HCEC 1CT (cell line): Measurements from ENCODE around the gene PSD.

Source experiments
- DNase-seq: peaks from one replicate; pipeline ENCODE4 v3.0.0-alpha.2; 2017

PSD gene

DNA sequence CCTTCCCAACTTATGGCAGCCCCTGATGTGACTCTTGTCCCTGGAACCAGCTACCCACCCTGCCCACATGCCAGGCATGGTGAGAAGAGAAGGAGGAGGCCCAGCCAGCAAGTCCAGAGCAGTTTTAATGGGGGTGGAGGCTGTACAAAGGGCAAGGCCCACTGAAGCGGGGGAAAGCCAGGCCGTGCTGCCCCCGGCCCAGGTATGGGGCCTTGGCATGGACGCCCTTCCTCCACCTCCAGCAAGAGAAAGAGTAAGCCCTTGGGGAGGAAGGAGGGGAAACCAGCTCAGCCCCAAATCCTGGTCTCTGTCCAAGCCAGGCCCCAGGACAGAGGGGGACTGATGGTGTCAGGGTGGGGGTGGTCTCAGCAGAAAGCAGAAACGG is 16.1 kb downstream of the PSD start:
- no peak for DNase-seq

DNA sequence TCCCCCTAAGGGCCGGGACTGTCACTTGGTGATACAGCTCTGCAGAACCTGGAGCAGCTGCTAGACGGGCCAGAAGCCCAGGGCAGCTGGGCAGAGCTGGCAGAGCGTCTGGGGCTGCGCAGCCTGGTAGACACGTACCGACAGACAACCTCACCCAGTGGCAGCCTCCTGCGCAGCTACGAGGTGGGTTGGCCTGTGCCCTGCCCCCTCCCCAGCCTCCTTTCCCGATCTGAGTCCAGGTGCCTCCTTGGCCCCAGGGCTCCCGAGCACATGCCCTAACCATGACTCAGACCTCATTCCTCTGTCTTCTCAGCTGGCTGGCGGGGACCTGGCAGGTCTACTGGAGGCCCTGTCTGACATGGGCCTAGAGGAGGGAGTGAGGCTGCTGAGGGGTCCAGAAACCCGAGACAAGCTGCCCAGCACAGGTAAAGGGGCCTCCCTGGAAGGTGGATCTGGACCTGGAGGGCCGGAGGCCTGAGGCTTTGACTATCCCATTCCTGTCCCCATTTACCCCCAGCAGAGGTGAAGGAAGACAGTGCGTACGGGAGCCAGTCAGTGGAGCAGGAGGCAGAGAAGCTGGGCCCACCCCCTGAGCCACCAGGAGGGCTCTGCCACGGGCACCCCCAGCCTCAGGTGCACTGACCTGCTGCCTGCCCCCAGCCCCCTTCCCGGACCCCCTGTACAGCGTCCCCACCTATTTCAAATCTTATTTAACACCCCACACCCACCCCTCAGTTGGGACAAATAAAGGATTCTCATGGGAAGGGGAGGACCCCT is 16.7 kb downstream of the PSD start:
- peak; percentile 58 for DNase-seq

DNA sequence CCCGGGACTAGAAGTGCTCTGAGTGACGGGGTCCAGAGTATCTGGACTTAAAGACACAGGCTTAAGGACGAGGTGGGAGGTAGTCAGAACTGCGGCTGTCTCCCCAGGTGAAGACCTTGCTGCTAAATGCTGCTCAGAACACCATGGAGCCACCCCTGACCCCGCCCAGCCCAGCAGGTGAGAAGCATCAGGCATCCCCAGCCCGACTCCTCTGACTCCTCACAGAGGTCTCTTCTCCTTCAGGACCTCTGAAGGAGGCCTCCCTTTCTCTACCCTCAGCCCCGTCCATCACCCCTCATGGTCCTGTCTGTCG is 17.3 kb downstream of the PSD start:
- DNase-seq: no peak

DNA sequence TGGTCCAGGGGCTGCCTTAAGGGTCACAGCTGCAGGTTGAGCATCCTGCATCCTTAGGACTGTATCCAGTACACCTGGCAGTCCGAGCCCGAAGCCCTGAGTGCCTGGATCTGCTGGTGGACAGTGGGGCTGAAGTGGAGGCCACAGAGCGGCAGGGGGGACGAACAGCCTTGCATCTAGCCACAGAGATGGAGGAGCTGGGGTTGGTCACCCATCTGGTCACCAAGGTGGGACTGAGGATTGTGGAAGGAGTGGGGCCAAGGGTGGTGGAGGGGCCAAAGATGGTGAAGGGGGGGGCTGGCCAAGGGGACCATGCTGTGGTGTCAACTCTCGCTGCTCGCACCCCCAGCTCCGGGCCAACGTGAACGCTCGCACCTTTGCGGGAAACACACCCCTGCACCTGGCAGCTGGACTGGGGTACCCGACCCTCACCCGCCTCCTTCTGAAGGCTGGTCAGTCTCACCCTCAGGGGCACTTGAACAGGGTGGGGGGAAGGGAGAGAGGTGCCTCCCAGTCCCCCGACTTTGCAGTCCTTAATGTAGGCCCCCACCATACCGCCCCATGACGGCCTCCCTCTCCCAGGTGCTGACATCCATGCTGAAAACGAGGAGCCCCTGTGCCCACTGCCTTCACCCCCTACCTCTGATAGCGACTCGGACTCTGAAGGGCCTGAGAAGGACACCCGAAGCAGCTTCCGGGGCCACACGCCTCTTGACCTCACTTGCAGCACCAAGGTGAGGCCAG is 17.8 kb downstream of the PSD start:
- no peak for DNase-seq

DNA sequence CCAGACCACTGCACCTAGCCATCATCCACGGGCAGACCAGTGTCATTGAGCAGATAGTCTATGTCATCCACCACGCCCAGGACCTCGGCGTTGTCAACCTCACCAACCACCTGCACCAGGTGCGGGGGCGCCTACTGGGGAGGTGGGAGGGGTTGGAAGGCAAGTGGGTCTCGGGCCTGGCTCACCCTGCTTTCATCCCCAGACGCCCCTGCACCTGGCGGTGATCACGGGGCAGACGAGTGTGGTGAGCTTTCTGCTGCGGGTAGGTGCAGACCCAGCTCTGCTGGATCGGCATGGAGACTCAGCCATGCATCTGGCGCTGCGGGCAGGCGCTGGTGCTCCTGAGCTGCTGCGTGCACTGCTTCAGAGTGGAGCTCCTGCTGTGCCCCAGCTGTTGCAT is 18.5 kb downstream of the PSD start:
- DNase-seq: no peak

DNA sequence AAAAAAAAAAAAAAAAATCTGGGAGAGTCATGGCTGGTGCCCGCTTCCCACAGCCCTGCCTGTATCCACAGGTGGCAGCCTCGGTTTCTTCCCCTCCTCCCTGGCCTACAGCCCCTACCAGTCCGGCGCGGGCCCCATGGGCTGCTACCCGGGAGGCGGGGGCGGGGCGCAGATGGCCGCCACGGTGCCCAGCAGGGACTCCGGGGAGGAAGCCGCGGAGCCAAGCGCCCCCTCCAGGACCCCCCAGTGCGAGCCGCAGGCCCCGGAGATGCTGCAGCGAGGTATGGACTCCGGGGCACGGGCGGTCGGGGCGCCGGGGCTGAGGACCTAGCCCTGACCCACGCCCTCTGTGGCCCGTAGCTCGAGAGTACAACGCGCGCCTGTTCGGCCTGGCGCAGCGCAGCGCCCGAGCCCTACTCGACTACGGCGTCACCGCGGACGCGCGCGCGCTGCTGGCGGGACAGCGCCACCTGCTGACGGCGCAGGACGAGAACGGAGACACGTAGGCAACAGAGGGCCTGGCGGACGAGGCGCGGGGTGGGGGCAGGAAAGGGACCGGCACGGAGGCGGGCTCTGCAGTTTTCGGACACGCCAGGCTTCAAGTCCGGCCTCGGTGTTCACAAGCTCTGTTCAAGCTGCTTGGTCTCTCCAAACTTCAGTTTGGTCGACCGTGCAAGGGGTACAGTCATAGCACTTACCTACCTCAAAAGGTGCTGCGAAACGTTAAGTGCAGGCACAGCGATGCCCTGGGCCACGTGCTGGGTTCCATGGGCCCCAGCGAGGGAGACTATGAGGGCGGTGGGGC is 19.2 kb downstream of the PSD start:
- DNase-seq: peak; percentile 86

DNA sequence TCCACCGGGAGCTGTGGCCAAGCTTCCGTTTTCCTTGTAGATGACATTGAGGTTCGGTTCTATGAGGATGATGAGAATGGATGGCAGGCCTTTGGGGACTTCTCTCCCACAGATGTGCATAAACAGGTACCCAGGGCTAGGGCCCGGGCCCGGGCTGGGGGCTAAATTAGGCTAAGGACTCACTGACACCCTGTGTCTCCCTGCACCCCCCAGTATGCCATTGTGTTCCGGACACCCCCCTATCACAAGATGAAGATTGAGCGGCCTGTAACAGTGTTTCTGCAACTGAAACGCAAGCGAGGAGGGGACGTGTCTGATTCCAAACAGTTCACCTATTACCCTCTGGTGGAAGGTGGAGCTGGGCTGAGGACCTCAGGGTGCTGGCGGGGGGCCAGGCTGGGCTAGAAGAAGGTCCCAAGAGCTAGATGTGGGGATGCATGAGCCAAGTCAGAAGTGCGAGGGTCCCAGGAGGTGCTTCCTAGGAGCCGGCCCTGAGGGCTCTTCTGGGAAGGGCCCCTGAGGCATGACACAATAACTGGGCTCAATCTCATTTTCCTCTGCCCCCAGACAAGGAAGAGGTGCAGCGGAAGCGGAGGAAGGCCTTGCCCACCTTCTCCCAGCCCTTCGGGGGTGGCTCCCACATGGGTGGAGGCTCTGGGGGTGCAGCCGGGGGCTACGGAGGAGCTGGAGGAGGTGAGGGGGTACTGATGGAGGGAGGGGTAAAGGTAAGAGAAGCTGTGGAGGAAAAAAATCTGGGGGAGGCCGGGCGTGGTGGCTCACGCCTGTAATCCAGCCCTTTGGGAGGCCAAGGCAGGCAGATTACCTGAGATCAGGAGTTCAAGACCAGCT is 20.2 kb downstream of the PSD start:
- no peak for DNase-seq

DNA sequence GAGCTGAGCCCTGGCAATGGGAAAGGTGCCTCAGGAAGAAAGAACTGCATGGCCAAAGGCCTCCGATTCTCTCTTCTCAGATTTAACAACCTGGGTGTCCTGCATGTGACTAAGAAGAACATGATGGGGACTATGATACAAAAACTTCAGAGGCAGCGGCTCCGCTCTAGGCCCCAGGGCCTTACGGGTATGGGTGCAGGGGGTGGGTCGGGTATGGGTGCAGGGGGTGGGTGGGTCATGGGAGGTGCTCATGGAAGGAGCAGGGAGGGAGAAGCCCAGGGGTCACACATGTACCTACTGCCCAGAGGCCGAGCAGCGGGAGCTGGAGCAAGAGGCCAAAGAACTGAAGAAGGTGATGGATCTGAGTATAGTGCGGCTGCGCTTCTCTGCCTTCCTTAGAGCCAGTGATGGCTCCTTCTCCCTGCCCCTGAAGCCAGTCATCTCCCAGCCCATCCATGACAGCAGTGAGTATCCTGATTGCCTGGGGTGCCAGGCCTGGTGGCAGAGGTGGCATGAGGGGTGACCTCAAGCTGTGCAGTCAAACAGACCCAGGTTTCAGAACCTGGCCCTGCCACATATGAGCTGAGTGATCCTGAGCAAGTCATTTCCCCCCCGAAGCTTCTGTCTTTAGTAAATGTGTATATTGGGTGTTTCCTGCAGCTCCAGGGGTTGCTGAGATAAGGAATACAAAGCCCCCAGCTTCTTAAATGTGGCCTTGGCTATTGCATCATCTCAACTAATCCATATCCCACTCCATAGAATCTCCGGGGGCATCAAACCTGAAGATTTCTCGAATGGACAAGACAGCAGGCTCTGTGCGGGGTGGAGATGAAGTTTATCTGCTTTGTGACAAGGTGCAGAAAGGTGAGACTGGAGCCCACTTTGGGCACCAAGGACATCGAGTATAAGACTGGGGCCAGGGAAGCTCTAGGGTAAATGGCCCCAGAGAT is 21.1 kb downstream of the PSD start:
- no peak for DNase-seq

DNA sequence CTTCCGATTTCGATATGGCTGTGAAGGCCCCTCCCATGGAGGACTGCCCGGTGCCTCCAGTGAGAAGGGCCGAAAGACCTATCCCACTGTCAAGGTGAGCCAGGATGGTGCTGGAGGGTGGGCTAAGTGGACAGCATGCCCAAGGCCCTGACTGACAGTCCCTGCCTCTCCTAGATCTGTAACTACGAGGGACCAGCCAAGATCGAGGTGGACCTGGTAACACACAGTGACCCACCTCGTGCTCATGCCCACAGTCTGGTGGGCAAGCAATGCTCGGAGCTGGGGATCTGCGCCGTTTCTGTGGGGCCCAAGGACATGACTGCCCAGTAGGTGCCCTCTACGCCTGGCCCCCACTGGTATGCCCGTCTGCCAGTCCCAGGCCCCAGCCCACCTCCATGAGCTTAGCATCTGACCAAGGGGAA is 21.8 kb downstream of the PSD start:
- no peak for DNase-seq

DNA sequence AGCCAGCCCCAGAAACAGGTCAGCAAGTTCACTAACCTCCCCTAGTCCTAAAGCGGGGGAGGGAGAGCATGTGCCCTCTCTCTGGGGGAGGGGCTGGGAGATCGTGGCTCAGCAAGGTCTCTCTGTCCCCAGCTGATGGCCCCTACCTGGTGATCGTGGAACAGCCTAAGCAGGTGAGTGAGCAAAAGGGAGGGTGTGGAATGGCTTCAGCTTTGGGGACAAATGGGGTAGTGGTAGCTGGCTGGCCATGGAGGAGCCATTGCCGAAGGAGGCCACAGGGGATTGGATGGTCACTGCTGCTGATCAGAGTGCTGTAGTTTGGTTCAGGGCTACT is 22.3 kb downstream of the PSD start:
- no peak for DNase-seq

DNA sequence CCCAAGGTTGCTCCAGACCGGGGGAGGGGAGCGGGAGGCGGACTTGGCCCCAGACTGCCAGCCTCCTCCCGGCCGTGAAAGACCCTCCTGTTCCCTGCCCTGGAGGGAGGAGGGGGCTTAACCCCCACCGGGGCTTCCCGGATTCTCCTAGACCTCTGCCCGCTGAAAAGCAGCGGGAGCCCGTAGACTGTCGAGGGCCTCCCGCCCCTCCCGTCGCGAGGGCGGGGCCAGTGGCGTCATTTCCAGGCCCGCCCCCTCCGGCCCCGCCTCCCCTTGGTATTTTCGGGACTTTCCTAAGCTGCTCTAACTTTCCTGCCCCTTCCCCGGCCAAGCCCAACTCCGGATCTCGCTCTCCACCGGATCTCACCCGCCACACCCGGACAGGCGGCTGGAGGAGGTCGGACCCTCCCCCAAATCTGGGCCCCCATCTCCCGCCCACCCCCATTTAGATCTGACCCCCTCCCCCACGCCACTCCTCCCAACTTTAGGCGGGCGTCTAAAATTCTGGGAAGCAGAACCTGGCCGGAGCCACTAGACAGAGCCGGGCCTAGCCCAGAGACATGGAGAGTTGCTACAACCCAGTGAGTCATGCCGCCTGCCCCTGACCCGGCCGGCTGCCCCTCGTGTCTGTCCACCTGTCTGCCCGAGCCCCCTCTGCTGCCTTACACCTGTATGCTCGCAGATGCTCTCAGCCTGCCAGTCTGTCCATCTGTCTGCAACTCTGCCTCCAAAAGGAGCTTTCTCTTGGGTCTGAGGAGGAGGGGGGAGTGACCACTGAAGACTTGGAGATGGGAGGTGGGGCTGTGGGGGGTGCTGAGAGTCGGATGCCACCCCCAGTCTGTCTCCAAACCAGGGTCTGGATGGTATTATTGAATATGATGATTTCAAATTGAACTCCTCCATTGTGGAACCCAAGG is 22.9 kb downstream of the PSD start, which contains the start of gene NFKB2:
Gene NFKB2 (plus strand): TSS at position 306 of the 917 bp plus-strand sequence. CDS start 255 bp downstream, at position 561.
- DNase-seq: peak; percentile 78

DNA sequence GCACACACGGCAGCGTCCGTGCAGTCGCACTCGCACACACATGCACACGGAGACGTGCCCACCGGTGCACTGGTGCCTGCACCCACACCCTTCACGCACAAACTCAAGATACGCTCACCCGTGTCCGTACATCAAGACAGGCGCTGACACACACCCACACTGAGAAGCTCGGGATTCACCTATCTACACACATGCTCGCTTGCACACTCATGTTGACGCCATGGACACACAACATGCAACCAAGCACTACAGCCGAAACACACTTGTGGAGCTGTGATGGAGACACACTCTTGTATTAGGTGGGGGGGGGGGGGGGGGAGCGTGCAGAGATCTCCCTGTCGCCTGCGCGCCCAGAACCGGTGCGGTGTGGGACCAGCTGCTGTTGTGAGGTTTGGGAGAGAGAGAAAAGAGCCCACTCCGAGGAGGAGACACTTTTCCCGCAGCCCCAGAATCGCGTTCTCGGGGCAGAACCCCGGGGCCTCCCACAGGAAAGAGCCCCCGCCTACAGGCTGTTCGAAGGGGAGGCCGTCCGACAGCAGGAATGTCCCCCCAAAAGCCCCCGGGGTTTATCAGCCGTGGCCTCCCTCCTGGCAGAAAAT is 23.7 kb downstream of the PSD start:
- DNase-seq: peak; percentile 9

DNA sequence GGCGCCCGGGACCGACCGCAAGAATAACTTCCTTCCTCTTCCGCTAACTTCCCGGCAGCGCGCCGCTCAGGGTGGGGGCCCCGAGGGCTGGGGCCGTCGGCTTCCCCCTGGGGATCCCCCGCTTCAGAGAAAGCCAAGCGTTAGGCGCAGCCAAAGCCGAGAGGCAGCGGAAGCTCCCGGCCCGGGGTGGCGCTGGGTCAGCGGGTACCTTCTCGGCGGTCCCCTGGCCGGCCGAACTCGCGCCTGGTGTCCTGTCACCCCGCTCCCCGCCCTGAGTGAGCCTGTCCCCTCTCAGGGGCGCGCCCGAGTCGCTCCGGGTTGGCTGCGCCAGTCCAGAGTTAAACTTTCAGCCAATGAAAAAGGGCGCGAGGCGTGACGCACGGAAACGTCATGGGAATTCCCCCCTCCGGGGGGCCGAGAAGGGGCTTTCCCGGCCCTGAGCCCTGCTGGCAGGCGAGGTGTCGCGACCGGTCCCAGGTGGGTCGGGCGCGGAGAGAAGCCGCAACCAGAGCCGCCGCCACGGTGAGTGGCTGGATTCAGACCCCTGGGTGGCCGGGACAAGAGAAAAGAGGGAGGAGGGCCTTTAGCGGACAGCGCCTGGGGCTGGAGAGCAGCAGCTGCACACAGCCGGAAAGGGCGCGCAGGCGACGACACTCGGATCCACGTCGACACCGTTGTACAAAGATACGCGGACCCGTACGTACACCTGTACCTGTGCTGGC is 24.3 kb downstream of the PSD start:
- DNase-seq: peak; percentile 95

DNA sequence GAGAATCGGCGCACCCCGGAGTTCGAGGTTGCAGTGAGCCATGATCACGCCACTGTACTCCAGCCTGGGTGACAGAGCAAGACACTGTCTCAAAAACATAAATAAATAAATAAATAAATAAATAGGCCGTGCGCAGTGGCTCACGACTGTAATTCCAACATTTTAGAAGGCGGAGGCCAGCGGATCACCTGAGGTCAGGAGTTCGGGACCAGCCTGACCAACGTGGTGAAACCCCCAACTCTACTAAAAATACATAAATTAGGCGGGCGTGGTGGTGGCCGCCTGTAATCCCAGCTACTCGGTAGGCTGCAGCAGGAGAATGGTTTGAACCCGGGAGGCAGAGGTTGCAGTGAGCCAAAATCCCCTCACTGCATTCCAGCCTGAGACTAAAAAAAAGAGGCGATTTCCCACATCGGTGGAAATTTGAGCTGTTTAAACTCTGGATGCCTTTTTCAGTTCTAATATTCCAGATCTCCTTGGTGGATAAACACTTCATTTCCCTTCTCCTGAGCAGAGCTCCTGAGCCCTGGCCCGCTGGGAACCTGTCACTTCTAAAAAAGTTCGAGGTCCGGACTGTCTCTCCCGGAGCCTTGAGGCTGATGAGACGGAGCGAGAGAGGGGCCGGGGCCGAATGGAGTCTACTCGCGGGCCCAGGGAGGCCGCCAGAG is 25.0 kb downstream of the PSD start:
- DNase-seq: no peak

DNA sequence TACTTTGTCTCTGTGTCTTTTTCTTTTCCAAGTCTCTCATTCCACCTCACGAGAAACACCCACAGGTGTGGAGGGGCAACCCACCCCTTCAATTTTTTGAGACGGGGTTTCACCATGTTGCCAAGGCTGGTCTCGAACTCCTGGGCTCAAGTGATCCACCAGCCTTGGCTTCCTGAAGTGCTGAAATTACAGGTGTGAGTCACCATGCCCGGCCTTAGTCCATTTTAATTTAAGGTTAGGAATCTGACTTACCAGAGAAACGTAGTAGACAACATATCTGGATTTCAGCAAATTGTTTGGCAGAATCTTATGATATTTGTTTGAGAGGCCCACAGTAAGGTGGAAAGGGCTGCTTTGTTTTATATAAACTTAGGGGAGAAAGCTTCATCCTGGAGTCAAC is 26.3 kb downstream of the PSD start:
- DNase-seq: no peak

DNA sequence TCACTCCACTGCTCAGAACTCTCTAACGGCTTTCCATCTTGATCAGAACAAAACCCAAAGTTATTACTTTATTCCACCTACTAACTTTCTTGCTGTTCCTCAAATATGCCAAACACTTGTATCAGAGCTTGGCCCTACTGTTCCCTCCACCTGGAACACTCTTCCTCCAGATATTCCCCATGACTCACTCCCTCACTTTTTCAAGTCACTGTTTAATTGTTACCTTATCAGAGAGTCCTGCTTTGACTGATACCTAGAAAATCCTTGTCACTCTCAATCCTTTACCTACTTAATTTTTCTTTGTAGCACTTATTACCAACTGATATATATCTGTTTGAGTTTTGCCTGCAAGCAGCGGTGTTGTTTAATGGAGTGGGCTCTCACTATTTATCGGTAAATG is 28.7 kb downstream of the PSD start:
- DNase-seq: no peak

DNA sequence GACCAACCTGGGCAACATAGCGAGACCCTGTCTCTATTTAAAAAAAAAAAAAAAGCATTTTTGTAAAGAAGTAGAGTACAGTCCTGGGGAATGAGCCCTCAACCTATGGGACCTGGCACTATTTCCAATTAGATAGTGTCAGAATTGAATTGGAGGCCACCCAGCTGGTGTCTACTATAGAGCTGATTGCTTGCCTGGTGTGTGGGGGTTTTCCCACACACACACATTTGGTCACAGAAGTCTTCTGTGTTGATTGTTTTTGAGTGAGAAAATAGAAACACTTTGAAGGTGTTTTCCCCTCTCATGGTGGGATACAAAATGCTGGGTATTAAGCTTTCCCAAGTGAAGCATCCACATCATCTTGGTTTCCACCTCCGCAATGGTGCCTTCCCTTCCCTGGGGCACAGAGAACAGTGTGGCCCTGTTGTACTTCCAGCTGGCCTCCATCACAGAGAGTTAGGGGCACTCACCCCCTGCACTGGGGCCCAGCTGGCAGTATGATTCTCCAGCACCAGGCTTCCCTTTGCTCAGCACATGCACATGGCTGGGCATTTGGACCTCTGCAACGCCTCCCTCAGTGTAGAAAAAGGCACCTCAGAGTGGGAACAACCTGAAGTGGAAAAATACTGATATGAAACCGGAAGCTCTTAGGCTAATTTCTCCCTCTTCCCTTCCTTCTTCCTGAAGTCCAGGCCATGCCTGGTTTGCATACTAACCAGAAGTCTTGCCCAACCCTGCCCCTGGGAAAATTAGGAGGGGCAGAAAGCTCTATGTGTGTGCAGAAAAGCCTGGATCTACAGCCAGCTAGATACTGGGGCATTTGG is 33.8 kb downstream of the PSD start:
- DNase-seq: peak; percentile 30

DNA sequence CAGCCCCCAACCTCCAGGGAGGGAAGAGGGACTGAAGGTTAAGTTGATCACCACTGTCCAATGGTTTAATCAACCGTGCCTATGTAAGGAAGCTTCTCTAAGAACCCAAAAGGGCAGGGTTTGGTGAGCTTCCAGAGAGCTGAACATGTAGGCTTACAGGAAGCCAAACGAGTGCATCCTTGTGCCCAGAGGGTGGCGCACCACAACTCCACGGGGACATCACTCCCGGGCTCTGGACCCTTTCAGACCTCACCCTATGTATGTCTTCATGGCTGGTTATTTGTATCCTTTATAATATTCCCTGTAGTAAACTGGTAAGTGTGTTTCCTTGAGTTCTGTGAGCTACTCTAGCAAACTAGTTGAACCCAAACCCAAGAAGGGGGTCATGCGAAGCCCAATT is 34.5 kb downstream of the PSD start:
- no peak for DNase-seq
